ENCODE data around the gene IGSF6. TPM values are rescaled to one million over a fixed set of nuclear protein-coding genes. Genes with fewer than 3 reads are reported as not detected.
"Not testable (repeated sequence)": the region's sequence is repeated elsewhere in the genome, so short reads cannot be mapped to it uniquely, and the experiment has no call there.

Gene IGSF6
- total RNA-seq, 4 donors from 2014 or later, result 0.76 to 7.4 (median 1.3) TPM; not detected in 1

GRCh38 chr16:21610006-21610544 is 42.3 kb downstream of the IGSF6 start:
- TF ChIP-seq, protein P1, sequence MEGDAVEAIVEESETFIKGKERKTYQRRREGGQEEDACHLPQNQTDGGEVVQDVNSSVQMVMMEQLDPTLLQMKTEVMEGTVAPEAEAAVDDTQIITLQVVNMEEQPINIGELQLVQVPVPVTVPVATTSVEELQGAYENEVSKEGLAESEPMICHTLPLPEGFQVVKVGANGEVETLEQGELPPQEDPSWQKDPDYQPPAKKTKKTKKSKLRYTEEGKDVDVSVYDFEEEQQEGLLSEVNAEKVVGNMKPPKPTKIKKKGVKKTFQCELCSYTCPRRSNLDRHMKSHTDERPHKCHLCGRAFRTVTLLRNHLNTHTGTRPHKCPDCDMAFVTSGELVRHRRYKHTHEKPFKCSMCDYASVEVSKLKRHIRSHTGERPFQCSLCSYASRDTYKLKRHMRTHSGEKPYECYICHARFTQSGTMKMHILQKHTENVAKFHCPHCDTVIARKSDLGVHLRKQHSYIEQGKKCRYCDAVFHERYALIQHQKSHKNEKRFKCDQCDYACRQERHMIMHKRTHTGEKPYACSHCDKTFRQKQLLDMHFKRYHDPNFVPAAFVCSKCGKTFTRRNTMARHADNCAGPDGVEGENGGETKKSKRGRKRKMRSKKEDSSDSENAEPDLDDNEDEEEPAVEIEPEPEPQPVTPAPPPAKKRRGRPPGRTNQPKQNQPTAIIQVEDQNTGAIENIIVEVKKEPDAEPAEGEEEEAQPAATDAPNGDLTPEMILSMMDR (IDR thresholded peaks at IDR 0.05), result no peak
- no peak for TF ChIP-seq POLR2A (IDR thresholded peaks at IDR 0.05)
- no peak overlapping the region for H3K27ac ChIP-seq

GRCh38 chr16:21608639-21609328 is 43.6 kb downstream of the IGSF6 start:
- TF ChIP-seq POLR2A (IDR thresholded peaks at IDR 0.05), result no peak
- no peaks in the 10 kb centered on the region for H3K36me3 ChIP-seq
- no peaks in the 10 kb centered on the region for H3K27me3 ChIP-seq
- H3K27ac ChIP-seq, result no peak overlapping the region
- DNase-seq, result no peak
- no peak overlapping the region for H3K4me3 ChIP-seq
- H3K4me1 ChIP-seq, result peaks cover 4 to 37% (median 9%) of the 10 kb centered on the region in 4 donors
- no peaks in the 10 kb centered on the region for H3K9me3 ChIP-seq

More at GRCh38 chr16:21610006-21610544, 42.3 kb downstream of the IGSF6 start:
- Histone ChIP-seq H3K4me1 (peaks cover 4 to 24% (median 9%) of the 10 kb centered on the region in 4 donors), H3K27me3 (no peaks in the 10 kb centered on the region), H3K36me3 (no peaks in the 10 kb centered on the region), H3K4me3 (no peak overlapping the region), H3K9me3 (no peaks in the 10 kb centered on the region)
- DNase-seq, result no peak

DNA sequence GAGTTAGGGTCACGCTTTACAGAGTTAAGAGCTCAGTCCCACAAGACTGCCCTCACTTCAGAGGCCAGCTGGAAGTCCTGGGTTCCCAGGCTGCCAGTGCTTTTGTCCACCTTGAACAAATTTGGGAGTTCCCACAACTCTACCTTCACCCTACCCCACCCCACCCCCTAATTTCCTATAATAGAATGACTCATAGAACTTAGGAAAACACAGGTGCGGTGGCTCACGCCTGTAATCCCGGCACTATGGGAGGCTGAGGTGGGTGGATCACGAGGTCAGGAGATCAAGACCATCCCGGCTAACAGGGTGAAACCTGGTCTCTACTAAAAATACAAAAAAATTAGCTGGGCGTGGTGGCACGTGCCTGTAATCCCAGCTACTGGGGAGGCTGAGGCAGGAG is 46.6 kb downstream of the IGSF6 start:
- peaks cover 4 to 47% (median 7%) of the 10 kb centered on the region in 4 donors for H3K4me1 ChIP-seq

GRCh38 chr16:21603928-21604327 is 48.5 kb downstream of the IGSF6 start:
- no peak overlapping the region for H3K27ac ChIP-seq
- no peak for TF ChIP-seq POLR2A (IDR thresholded peaks at IDR 0.05)
- TF ChIP-seq, protein P1 (IDR thresholded peaks at IDR 0.05), result no peak
- DNase-seq, result no peak

More for the DNA sequence above, 46.6 kb downstream of the IGSF6 start:
- not testable (repeated sequence) for H3K36me3 ChIP-seq, H3K27ac ChIP-seq, H3K9me3 ChIP-seq, DNase-seq, H3K27me3 ChIP-seq, H3K4me3 ChIP-seq

DNA sequence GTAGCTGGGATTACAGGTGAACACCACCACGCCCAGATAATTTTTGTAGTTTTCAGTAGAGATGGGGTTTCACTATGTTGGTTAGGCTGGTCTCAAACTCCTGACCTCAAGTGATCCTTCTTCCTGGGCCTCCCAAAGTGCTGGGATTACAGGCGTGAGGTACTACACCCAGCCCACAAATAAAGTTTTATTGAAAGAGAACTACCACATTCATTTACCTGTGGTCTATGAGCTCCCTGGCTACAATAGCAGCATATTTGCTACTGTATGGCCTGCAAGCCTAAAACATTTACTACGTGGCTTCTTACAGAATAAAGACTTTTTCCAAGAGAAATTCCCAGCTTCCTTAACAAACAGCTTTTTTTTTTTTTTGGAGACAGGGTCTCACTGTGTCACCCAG is 49.6 kb downstream of the IGSF6 start:
- Histone ChIP-seq H3K4me3 (no peak overlapping the region), H3K9me3 (no peaks in the 10 kb centered on the region), H3K36me3 (no peaks in the 10 kb centered on the region), H3K4me1 (peaks cover 0 to 40% (median 5%) of the 10 kb centered on the region in 4 donors), H3K27me3 (no peaks in the 10 kb centered on the region), H3K27ac (no peak overlapping the region)
- TF ChIP-seq, protein P1 (IDR thresholded peaks at IDR 0.05), result no peak
- TF ChIP-seq POLR2A (IDR thresholded peaks at IDR 0.05), result no peak
- DNase-seq, result no peak

More at GRCh38 chr16:21603928-21604327, 48.5 kb downstream of the IGSF6 start:
- no peak overlapping the region for H3K4me3 ChIP-seq
- no peaks in the 10 kb centered on the region for H3K9me3 ChIP-seq
- H3K27me3 ChIP-seq, result no peaks in the 10 kb centered on the region
- no peaks in the 10 kb centered on the region for H3K36me3 ChIP-seq
- peaks cover 0 to 40% (median 6%) of the 10 kb centered on the region in 4 donors for H3K4me1 ChIP-seq

GRCh38 chr16:21600031-21600773 is 52.2 kb downstream of the IGSF6 start:
- Histone ChIP-seq H3K4me3 (peak overlapping the region; percentile 86 to 96 (median 92)), H3K27me3 (no peaks in the 10 kb centered on the region), H3K4me1 (peaks cover 0 to 40% (median 5%) of the 10 kb centered on the region in 4 donors), H3K36me3 (no peaks in the 10 kb centered on the region), H3K9me3 (no peaks in the 10 kb centered on the region), H3K27ac (peak overlapping the region; percentile 96 to 99 (median 98))
- peak in 1 of 3 donors; percentile 23 for DNase-seq
- TF ChIP-seq, protein P1 (IDR thresholded peaks at IDR 0.05), result peak in 2 of 6 experiments; percentile 19 to 22
- no peak for TF ChIP-seq POLR2A (IDR thresholded peaks at IDR 0.05)

All from Peyer's patch (tissue), 4 donors.